HG03139 (cell line): ENCODE results near the gene MSH3.
"Not testable (repeated sequence)": the region's sequence is repeated elsewhere in the genome, so short reads cannot be mapped to it uniquely, and the experiment has no call there.

Source experiments
- ATAC-seq: cut with Tn5 transposase; IDR thresholded peaks from one replicate; pipeline ENCODE4 v1.9.1; 2021; ENCODE audit not compliant: unreplicated experiment

MSH3 gene

DNA sequence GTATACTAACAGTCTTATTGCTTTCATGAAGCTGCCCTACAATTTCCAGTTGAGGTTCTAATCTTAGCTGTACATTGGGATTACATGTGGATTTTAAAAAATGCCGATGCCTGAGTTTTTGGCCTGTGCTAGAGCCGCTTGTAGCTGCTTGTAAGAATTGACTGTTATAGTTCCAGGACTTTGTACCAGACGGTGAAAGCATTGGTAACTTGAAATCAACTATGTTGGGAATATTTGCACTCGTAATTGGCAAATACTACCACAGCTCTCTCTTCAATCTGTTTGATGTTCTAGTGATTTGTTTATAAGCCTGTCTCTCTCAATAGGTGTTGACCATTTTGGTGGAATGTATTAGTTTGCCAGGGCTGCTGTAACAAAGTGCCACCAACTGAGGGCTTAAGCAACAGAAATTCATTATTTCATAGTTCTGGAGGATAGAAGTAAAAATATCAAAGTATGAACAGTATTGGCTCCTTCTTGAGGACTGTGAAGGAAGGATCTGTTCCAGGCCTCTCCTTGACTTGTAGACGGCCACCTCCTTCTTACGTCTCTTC, 50.8 kb downstream of the MSH3 start:
- no peak for ATAC-seq

DNA sequence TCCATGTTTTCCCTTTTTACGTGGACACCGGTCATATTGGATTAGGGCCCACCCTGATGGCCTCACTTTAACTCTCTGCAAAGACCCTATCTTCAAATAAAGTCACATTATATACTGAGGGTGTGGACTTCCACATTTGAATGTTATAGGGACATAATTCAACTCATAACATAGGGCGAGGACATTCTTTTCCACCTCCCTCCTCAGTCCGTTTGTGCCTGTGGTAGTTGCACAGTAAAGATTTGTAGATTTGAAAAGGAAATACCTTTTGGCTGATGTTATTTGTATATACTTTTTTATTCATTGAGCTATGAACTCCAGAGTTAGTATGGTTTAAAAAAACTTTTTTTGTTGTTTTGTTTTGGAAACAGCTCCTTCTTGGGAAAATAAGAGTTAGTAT, 51.3 kb downstream of the MSH3 start:
- no peak for ATAC-seq

DNA sequence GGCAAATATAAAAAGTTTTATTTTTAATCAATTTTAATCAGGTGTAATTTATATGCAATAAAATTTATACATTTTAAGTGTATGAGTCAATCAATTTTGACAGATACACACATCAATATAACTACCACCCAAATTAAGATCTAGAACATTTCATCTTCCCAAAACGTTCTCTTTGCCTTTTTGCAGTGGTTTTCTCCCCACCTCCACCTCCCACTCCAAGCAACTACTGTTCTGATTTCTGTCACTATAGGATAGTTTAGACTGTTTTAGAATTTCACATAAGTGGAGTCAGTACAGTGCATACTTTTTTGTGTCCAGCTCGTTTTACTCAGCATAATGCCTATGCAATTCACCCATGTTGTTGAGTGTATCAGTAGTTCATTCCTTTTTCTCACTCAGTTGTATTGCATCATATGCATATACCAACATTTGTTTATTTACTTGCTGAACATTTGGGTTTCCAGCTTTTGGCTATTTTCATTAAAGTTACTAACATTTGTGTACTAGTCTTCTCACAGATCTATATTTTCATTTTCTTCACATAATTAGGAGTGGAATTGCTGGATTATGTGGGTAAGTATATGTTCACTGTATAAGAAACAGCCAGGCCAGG, 52.5 kb downstream of the MSH3 start:
- ATAC-seq, result no peak

DNA sequence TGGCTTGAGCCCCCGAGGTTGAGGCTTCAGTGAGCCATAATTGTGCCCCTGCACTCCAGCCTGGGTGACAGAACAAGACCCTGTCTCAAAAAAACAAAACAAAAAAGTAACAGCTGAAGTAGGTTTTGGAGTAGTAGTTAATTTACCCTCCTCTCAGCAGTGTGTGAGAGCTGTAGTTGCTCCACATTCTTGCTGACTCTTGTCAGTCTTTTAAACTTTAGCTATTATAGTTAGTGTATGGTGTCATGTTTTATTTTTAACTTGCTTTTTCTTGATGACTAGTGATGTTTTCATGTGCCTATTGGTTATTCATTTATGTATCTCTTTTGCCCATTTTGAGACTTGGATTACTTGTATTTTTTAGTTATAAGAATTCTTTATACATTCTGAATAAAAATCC, 53.2 kb downstream of the MSH3 start:
- ATAC-seq, result no peak

DNA sequence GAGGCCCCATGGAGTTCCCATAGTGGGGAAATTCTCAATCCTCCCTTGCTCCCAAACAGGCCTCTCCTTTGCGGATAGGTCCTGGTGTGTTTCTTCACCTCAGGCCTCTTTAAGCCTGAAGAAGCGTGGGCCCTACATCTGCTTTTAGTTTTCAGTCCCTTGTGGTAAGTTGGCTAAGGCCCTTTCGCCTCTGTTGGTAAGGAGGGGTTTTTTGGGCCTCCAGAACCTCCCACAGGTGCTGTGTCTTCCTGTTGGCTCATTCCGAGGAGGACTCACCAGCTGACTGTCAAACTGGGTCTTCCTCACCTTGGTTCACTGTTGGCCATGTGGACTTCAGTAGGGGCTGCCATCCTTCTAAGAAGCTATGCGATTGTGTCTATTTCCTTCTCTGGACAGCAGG, 56.8 kb downstream of the MSH3 start:
- ATAC-seq, result no peak

DNA sequence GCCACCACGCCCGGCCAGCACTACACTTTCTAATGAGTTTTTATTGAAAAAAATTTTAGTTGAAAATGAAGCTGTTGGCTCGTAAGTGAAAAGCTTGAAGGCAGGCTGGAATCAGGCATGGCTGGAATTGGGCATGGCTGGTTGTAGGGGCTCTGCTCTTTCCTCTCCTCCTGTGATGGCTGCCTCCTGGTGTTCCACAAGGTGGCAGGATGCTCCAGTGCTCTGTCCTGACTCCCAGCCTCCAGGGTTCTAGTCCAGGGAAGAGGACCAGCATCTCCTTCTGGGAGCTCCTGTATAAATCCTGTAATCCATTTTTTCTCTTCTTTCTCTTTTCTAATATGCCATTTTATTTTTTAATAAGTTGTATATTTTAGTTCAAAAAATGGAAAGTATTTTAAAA, 57.5 kb downstream of the MSH3 start:
- ATAC-seq, result no peak

DNA sequence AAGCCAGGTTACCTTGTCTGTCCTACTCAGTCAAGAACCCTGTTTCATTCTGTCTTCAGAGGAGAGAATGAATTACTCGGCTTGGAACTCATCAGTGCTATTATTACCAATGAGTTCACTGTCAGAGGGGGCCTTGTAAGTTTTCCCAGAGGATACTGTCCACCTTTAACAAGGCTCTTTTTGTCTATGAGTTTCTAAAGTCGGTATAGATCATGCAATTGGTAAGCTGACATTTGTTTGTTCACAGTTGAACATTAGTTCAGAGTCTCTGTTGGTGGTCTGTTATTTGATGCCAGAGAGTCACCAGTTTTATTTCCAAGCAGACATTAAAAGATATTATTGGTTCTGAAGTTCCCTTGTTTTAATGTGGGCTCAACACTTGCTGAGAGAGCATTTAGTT, 58.5 kb downstream of the MSH3 start:
- no peak for ATAC-seq

DNA sequence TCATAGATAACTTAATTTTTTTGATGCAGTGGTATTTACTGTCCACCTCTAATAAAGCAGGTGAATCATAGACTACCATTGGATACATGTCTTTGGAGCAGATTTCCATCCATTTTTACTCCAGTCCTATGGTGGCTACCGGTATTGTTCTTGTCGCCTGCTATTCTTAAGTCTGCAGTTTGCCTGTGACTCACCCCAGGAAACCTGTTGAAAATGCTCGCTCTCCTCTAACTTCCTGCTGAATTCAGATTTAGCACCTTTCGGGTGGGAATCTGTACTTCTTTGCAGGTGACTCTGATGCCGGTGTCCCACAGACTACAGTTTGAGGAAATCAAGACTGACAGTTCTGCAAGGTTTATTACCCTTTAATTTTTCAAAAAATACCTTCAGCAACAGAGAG, 59.2 kb downstream of the MSH3 start:
- ATAC-seq, result no peak

DNA sequence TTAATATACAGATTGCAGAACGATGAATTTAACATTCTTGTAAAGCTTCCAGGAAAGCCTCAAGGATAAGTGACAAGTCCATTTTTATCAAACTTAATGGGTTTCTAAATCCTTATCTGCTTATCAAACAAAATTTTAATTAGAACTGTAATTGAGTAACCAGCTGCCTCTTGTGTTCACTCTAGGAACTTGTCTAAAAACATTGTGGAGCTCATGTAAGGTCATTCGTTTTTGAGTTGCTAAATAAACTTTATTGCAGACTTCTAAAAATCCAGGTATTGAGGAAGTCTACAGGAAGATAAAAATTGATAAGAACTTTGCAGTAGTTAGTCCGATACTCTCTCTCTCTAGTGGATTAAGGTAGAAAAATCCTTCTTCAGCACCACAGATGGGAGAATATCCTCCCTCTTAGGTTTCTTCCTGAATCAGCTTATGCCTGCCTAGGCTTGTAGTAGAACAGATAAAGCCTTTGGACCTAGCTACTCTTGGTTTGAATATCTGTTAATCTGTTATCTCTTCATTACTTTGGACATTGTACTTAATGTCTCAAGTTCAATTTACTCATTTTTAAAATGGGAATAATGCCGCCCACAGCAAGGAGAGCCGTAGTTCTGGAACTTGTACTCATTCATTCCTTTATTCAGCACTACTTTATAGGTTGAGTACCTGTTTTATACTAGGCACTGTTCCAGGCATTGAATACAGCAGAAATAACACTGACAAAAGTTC, 60.3 kb downstream of the MSH3 start:
- ATAC-seq, result no peak

DNA sequence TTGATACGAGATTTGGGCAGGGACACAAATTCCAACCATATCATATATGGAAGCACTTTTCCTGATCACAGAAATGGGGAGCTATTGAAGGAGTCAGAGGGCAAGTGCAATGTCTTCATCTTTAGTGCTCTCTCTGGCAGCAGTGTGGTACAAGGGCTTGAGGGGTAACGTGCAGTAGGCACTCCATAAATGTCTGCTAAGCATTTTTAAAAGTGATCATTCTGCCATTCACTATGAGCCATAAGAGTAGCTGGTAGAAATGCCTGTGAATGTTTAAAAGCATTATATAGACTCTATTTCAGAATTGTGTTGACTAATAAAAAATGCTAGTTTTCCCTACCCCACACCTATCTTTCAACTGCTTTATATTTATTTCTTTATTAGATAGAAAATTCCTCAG, 61.4 kb downstream of the MSH3 start:
- no peak for ATAC-seq

DNA sequence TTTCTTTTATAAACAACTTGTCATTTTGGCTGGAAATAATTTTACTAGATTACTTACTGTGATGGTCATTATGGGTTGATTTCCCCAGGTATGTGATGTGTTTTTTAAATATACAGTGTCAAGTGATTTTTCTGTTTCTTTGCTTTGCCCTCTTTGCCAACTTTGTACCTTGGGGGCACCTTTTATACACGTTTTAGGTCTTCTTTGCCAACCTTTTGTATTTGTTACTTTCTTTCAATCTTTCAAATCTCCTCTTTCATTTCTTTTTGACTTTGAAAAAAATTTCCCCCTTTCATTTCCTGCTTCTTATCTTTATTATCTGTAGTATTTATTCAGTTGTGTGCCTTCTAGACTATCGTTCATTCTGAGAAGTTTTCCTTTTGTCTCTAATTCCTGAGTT, 65.7 kb downstream of the MSH3 start:
- no peak for ATAC-seq

DNA sequence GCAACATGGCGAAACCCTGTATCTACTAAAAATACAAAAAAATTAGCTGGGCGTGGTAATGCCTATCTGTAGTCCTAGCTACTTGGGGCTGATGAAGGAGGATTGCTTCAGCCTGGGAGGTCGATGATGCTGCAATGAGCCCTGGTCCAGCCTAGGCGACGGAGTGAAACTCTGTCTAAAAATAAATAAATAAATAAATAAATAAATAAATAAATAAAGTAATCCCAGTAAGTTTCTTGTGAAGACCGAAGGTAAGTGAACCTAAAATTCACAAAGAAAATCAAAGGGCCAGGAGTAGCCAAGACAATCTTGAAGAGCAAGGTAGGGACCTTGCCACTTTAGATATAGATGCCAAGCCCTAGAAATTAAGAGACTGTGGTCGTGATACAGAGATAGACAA, 68.5 kb downstream of the MSH3 start:
- ATAC-seq, result no peak

DNA sequence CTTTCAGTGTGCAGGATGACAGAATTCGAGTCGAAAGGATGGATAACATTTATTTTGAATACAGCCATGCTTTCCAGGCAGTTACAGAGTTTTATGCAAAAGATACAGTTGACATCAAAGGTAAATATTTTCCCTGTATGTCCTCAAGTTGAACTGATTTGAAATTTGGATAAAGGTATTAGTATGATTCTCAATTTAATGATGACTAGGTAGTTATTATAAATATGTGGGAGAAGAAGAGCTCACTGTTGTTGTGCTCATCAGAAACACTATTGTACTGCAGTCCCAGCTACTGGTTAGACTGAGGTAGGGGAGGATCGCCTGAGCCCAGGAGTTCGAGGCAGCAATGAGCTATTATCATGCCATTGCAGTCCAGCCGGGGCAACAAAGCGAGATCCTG, 71.0 kb downstream of the MSH3 start:
- no peak for ATAC-seq

DNA sequence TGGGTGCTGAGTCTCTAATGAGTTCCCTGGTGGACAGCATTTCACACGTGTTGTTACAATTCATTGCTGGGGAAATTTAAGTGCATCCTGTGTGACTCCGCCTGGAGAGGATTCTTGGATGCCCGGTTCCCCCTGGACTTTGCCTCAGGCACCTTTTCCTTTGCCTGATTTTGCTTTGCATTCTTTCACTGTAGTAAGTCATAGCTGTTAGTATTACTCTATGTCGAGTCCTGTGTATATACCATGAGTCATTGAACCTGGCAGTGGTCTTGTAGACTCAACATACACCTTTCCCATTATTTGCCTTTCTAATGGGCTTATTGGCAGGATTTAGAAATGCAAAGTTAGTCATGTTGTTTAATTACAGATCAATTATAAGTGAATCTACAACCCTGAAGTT, 82.3 kb downstream of the MSH3 start:
- no peak for ATAC-seq

DNA sequence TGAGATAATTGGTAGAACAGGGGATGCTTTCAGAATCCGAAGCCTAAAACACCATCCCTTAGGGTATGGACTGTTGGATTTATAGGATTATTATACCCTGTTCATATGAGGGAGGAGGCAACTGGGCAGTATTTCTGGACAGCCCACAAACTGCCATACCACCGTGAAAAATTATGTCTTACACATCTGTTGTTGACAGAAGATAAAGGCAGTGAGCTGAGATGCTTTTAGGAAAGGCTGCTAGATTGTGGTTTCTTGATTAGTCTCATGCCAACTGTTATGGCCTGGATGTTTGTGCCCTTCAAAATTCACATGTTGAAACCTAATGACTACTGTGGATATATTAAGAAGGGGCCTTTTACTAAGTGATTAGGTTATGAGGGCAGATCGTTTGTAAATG, 84.0 kb downstream of the MSH3 start:
- ATAC-seq, result no peak

DNA sequence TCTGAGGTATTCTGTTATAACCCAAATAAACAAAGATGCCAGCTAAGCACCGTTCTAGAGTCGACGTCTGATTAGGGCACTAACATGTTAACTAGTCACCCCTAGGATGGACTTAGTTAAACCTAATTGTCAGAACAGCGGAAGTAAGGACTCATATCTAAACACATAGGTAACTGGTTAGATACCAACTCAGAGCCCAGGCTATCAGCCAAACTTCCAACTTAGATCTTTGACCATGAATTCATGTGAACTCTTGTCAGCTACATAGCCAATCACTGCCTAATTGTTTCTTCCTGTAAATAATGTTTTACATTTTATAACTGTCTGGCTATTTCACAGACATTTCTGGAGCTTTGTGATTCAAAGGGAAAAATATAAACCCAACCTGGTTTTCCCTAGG, 84.6 kb downstream of the MSH3 start:
- no peak for ATAC-seq

DNA sequence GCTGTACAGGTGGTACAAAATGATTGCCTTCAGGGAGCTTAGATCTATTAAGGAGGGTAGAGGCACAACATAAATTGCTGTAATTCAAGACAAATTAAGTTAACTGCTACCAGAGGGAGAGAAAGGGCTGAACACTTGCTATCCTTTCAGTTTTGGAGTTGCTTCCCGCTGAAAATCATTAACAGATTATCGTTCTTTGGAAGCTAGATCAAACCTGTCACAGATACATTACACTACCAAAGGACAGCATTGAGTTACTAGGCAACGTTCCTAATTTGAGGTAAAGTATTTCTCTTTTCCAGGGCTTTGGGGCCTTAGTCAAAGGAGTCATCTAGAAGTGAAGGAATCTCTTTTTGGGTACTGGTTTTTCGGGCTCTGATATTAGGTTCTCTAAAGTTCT, 85.0 kb downstream of the MSH3 start:
- no peak for ATAC-seq

DNA sequence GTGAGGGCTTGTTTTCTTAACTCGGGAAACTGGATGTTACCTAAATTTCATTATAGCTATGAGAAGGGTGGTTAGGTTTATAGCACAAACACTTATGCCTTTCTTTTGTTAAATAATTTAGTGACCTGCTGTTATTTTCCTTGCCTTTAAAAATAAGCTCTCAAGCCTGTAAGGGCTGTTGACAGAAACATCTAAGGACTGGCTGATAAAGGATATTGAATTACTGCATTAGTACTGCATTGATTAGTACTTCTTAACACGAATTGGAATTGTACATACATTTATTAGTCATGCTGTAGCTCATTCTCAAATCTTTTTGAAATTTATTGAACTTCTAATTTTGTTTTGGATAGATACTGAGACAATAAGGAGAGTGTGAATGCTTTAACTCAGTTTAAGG, 85.4 kb downstream of the MSH3 start:
- no peak for ATAC-seq

DNA sequence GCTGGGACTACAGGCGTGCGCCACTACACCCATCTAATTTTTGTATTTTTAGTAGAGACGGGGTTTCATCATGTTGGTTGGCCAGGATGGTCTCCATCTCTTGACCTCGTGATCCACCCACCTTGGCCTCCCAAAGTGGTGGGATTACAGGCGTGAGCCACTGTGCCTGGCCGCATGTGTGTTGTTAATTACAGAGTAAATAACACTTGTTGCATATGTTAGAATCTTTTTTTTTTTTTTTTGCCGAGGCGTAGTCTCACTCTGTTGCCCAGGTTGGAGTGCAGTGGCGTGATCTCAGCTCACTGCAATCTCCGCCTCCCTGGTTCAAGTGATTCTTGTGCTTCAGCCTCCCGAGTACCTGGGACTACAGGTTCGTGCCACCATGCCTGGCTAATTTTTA, 86.0 kb downstream of the MSH3 start:
- not testable (repeated sequence) for ATAC-seq

DNA sequence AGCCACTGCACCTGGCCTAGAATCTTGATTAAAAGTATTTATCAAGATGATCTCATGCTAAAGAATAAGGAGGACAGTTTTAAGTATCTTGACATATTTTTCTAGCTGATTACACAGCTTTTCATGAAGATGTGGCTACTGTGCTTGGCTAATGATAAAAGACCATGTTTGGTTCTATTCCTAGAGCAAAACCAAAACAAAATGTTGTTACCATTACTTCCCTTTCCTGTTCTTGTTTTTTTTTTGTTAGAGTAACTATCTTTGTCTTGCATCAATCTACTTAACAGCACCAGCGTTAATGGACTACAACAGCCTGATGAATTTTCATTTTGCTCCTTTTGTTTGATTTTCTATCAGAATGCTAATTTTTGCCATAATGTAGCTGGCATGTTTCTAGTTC, 86.5 kb downstream of the MSH3 start:
- ATAC-seq, result no peak

DNA sequence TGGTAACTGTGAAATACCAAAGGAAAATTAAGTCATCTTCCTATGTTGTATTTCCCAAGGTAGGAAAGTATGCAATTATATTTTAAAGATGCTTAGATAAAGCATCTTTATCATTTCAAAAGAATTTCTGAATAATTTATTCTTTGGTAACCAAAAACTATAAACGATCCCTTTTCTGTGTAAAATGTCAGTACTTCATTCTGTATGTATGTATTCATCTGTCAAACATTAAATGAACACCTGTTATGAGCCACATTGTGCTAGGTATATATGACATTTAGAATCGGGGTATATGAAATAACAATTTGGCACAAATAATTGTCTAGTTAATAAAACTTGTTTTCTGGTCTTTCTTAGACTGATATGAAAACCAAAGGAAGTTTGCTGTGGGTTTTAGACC, 89.7 kb downstream of the MSH3 start:
- no peak for ATAC-seq

DNA sequence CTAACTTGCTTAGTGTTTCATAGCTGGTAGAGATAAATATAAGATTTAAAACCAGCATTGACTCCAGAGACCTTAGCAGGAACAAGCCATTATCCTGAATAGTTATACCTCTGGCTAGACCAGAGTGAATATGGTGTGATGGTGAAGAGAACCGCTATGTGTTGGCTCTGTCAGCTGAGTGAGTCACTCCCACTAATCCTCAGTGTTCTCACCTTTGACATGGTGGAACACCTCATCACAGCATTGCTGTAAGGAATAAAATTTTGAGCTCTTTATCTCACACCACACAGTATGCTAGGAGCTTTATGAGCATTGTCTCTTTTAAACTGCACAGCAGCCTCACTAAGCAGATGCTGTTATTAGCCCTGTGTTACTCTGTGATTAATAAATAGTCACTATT, 91.0 kb downstream of the MSH3 start:
- ATAC-seq, result no peak

DNA sequence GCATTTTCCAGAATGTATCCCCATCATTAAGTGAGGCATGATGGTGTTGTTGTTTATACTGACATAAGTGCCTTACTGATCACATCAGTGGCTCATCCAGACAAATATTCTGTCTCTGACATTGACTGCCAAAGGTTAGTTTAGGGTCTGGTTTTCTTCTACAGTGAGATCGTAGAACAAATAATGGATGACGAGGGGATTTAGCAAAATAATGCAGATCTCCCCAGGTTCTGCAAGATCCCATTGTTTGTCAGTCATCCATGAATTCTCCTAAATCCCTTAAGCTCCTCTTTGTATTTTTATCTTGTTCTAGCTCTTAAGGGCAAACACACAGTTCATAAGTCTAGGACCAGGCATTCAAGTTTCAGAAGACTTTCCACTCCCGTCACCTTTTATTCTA, 93.5 kb downstream of the MSH3 start:
- ATAC-seq, result no peak
